HG03139 (cell line): ENCODE results near the gene EXOC4.

Experiments used
- ATAC-seq: cut with Tn5 transposase; IDR thresholded peaks from one replicate; pipeline ENCODE4 v1.9.1; 2021; ENCODE audit not compliant: unreplicated experiment

Gene EXOC4

DNA sequence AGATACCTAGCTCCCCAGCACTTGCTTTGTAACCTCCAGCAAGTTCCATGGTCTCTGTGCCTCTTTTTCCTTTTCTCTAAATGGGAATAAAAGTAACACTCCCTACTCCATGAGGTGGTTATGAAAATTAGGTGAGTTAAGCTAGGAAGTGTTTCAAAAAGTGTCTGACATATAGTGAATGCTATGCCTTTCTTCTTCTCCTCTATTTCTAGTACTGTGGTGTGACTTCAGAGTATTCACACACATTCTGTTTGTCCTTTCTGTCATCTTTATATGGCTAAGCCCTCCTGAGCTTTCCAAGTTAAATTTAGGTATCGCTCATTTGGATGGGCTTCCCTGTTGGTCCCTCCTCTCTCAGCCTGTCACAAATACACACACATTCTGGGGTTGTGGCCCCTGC, 229.7 kb downstream of the EXOC4 start:
- no peak for ATAC-seq

- ATAC-seq, result no peak
Measured at GRCh38 chr7:133484086-133484485, 231.2 kb downstream of the EXOC4 start.

- ATAC-seq, result no peak
Measured at GRCh38 chr7:133489906-133490305, 237.0 kb downstream of the EXOC4 start.

DNA sequence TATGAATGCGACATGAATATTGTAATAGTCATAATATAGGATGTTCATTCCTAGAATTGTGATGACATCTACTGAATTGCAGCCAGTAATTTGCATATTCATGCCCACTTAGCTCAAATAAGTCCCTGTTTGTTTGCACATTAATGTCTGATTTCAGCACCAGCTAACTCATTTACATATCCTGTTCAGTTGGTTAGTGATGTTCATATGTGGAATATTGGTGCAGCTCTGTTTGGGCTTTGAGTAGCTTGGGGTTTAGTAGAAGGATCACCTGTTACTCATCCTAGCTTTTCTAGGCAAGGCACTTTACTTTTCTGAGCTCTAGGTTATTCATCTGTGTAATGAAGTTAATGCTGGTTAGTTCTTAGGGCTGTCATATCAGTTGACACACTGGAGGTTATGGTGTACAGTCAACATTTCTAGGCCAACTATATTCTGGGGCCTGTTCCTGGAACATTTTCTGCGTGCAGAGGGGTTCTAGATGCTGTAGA, 238.4 kb downstream of the EXOC4 start:
- ATAC-seq, result no peak

DNA sequence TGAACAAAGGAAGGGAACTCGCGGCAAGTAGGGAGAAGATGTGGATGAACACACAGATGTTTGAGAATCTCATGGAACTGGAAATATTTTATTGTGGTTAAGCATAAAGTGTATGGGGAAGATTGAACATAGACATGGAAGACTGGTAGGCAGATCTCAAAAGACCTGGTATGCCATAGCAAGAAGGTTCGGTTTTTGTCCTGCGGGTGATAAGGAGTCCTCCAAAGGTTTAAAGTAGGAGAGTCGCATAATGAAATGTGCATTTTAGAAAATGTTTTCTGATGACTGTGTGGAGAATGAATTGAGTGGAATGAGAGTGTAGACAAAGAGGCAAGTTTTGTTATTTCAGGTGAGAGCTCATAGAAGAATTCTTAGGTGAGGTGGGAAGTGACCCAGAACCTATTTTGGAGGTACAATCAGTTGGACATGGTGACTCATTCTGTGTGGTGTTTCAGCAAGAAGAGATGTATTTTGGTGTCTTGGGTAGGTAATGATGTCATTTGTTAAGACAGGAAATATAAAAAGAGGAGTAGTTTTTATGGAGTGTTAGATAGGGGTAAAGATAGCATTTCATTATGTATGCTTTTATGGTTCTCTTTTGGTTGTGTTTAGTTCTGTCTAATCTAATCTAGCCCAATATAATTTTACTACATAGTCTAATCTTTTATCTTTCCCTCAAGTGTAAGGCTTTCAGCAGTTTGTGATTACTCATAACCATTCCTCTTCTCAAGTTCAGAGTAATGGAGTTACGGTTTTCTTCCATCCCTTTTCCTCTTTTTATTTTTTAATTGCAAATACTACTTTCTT, 239.2 kb downstream of the EXOC4 start:
- no peak for ATAC-seq

GRCh38 chr7:133497061-133497460, 244.2 kb downstream of the EXOC4 start:
- ATAC-seq, result no peak

DNA sequence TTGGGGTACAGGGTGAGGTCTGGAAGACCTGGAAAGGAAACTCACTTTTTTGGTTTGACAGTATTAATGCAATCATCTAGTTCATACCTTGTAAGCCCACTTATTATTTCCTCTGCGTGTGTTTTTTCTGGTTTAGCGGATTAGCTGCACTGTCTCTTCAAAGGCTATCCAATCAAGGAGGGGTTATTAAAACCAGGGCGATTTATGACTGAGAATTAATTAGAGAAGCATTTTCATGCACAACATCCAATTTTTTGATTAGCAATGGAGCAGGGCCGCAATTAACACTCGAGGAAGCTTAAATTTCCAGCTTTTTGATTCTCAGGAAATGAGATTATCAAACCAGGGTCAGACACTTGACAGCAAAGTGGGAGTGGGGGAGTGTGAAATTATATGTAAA, 248.9 kb downstream of the EXOC4 start:
- ATAC-seq, result no peak

GRCh38 chr7:133502498-133502897, 249.6 kb downstream of the EXOC4 start:
- ATAC-seq, result no peak

- ATAC-seq, result no peak
Measured at GRCh38 chr7:133502972-133503371, 250.1 kb downstream of the EXOC4 start.

DNA sequence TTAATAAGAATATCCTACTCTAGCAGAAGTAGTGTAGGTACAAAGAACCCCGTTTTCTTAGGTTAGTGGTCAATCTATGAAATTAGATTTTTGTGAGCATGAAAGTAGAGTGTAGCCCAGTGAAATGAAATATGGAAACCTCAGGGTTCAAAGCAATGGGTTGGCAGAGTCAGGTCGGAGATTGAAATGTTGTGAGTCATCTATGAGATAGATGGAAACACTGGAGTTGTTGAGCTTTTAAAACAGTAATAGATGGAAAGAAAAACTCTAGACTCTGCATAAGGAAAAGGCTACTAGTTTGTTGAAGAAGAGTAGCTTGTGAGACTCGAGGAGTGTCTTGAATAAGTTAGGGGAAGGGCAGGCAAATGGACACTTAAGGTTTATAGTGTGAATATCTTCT, 251.9 kb downstream of the EXOC4 start:
- ATAC-seq, result no peak

DNA sequence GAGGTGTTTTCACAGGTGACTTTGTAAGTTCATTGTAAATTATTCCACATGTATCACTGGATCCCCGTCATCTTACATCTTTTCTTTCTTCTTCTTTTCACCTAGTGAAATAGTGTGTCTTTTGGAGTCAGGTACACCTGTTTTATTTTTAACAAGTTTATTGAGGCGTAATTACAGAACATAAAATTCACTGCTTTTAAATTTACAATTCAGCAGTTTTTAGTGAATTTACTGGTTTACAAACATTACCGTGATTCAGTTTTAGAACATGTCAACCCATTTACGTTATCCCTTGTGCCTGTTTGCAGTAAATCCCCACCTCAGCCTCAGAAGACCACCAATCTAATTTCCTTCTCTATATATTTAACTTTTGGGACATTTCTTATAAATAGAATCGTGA, 256.9 kb downstream of the EXOC4 start:
- no peak for ATAC-seq

DNA sequence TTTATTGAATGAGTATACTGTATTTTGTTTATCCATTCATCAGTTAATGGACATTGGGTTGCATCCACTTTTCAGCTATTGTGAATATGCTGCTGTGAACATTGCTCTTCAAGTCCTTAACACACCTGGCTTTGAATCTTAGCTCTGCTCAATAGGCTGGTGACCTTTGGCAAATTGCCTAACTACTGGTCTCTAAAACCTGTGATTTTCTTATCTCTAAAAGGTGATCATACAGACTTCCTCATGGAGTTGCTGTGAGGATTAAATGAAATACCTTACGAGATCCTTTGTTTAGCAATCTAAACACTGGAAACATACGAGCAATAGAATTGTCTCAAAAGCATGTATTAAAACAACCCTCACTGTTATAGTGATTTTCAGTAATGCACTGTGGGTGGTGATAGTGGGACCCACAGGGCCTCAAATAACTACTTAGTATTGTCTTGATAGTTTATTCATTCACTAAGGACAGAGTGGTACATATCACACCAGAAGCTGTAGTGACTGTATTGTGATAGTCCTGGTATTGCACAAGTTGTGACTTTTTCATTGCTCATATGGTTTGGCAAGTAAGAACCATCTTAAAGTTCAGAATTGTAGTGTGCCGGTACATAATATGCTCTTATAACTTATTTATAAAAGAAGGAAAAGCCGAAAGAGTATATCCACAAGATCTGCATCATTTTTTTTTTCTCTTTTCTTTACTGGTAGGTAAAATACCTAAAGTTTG, 257.6 kb downstream of the EXOC4 start:
- ATAC-seq, result no peak

- no peak for ATAC-seq
Measured at GRCh38 chr7:133511252-133511651, 258.4 kb downstream of the EXOC4 start.

- no peak for ATAC-seq
Measured at GRCh38 chr7:133511708-133512107, 258.8 kb downstream of the EXOC4 start.

- ATAC-seq, result no peak
Measured at GRCh38 chr7:133512560-133512959, 259.7 kb downstream of the EXOC4 start.

- no peak for ATAC-seq
Measured at GRCh38 chr7:133513608-133514007, 260.7 kb downstream of the EXOC4 start.

GRCh38 chr7:133514551-133514950, 261.7 kb downstream of the EXOC4 start:
- ATAC-seq, result no peak

- ATAC-seq, result no peak
Measured at GRCh38 chr7:133517766-133518165, 264.9 kb downstream of the EXOC4 start.

DNA sequence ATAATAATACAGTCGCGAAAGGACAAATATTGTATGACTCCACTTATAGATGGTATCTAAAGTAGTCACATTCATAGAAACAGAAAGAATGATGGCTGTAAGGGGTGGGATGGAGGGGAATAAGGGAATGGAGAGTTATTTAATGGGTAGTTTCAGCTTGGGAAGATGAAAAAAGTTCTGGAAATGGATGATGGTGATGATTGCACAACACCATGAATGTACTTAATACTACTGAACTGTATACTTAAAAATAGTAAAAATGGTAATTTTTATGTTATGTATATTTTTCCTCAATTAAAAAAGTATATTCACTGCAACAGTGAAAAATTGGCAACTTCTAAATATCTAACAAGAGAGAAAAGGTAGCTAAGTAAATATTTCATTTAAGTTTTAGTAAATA, 265.8 kb downstream of the EXOC4 start:
- no peak for ATAC-seq

GRCh38 chr7:133520248-133520647, 267.4 kb downstream of the EXOC4 start:
- no peak for ATAC-seq

- ATAC-seq, result no peak
Measured at GRCh38 chr7:133522501-133522900, 269.6 kb downstream of the EXOC4 start.

DNA sequence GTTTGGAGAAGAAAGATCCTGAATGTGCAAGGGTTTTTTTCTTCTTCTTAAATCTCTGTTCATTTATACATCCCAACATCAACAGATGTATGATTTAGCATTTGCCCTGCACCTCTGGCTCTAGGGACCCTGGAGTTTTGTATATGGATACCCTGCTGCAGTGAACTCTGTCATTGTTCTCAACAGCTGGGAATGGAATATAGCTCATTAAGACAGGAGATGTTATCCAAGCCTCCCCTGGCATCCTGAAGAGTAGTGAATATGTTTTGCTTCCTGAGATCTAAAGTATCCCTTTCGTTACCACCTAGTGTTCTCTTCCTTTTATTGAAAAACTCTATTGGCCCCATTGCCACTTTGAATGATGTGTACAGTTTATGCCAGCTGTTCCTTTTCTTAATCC, 275.9 kb downstream of the EXOC4 start:
- ATAC-seq, result no peak
